NCI-H2107 treated with DMSO at 0.1 percent for 48 hours (cell line): ENCODE measurements around the gene SUN3.

Source experiments
- DNase-seq: peaks from one replicate; lab custom pipeline; 2025; ENCODE audit not compliant: unreplicated experiment; lab: John Stamatoyannopoulos, UW

Gene SUN3, protein sequence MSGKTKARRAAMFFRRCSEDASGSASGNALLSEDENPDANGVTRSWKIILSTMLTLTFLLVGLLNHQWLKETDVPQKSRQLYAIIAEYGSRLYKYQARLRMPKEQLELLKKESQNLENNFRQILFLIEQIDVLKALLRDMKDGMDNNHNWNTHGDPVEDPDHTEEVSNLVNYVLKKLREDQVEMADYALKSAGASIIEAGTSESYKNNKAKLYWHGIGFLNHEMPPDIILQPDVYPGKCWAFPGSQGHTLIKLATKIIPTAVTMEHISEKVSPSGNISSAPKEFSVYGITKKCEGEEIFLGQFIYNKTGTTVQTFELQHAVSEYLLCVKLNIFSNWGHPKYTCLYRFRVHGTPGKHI

DNA sequence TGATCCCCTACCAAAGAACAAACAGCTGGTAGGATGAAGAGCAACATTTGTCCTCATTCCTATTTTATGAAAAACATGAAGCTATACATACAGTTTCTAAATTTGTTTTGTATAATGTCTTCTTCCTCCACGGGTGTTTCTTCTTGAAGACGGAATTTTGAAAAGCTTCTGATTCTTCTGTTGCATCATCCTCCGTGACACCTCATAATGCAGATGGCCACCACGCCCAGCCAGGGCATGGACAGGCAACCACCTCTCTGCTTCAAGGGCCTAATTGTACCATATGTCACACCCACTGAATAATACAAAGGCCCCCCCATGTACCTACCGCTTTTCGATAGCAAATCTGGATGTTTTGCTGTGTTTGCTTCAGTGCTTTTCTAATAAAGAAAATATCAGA, at the start of gene SUN3:
TSS of gene SUN3 (minus strand) at position 170 of the 400 bp plus-strand sequence. CDS start at position 1, 169 bp downstream.
- DNase-seq = no peak

DNA sequence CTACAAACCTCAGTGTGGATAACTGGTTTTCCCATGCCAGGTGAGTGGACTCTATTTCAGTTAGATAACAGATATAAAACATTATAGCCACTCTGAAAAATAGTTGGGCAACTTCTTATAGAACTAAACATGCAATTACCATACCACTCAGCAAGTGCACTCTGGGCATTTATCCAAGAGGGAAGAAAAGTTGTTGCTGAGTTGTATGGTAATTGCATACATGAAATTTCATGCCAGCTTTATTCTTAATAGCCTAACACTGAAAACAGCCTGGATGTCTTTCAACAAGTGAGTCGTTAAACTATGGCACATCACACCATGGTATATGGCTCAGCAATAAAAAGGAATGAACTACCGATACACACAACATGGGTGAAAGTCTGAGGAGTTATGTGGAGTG, 49.6 kb upstream of the SUN3 start:
- peak; percentile 3 for DNase-seq

DNA sequence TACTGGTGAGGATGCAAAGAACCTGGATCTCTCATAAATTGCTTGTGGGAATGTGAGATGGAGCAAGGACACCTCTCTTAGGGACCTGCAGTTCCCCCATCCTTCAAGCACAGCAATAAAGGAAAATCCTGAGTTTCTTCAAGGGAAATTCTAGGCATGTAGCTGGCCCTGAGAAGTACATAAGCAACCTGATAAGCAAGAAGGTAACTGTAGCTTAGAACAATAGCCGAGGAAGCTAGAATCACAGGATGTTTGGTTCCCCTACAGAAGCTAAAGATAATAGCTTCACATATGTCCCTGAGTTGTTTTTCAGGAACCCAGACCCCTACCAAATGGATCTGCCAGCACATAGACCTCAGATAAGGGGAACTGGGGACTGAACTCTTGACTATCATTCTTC, 48.5 kb upstream of the SUN3 start:
- no peak for DNase-seq

DNA sequence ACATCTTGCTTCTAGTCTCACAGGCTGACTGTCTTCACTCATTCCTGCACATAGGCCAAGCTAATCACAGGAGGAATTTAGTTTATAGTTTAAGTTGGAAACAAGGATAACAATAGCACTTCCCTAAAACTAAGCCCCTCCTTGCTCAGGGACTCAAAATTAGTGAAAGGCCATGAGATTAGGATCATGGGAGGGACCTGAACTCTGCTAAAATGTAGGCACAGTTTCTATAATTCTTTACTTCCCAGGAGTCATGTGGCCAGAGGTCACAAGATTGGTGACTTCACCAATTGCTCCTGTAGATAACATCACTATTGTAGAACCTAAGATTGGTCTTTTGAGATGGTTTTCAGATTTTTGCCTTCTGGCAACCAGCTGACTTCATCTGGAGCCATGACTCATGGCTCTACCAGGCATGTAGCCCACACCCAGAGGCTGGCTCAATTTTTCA, 45.3 kb upstream of the SUN3 start:
- DNase-seq = no peak

DNA sequence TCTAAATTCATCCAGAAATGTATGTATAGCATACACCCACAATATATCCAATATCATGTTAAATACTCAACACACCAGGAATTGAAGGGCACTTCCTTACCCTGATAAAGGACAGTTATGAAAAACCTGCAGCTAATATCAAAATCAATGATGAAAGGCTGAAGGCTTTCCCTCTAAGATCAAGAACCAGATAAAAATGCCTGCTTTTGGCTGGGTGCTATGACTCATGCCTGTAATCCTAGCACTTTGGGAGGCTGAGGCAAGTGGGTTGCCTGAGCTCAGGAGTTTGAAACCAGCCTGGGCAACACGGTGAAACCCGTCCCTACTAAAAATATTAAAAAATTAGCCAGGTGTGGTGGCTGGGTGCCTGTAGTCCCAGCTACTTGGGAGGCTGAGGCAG, 38.6 kb upstream of the SUN3 start:
- no peak for DNase-seq

DNA sequence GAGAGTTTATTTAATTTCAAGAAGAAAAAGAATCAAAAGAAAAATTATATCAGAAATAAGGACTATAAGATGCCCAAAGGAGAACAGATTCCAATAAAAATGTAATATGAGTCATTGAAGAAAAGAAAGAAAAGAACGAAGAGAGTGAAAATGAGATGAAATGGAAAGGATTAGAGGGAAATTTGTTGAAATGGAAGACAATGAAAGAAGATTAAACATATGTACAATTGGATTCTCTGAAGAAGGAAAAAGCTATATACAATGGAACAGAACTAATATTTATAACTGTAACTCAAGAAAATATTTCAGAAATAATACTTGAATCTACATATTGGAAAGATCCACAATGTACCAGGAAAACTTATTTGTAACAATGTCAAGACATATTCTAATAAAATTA, 35.1 kb upstream of the SUN3 start:
- no peak for DNase-seq

DNA sequence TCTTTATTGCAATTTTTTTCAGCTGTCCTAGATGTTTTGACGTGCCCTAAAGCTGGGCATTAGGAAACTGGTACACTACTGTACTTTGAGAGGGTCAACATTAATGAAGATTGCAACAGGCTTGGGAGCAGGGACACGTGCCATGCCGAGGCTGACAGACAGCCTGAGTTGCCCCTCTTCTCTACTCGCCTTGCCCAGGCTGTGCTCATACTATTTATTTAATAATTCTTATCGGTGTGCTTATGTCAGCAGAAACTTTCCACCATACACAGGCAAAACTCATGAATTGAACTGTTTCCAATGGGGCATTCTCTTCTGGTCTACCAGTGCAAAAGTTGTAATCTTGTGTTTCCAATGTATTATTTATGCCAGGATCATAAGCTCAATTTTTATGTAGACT, 30.8 kb upstream of the SUN3 start:
- no peak for DNase-seq

DNA sequence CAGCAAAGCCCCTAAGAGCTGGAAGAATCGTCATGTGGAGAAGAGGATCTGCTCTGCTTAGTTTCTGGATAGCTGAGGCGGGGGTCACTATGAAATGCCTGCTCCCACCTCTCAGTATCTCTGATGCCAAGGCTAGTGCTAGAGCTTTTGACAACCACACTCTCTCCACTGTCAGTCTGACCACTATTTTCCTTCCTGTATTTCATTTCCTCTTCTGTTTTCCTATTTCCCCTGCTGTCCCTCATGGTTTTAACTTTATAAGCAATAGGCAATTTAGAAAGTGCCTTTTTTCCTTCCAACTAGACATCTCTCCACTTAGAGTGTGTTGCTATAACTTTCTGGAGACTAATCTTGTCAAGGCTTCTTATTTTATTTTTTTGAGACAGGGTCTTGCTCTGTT, 30.1 kb upstream of the SUN3 start:
- DNase-seq = no peak

DNA sequence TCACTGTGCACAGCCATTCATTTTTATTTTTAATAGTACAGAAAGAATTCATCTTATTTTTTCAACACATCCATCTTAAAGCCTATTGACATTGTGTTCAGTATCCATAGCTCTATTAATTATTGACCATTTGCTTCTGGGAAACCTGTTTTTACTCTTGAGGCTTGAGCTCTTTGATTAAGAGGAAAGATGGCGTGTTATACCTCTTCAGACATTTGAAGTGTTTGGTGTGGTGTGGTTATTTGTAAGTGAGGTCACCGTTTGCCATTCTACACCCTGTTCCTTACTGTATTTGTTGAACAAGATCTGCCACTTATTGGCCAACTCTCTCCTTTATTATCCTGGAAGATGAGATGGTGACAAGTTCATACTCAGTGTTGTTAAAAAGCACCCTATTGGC, 24.8 kb upstream of the SUN3 start:
- no peak for DNase-seq

DNA sequence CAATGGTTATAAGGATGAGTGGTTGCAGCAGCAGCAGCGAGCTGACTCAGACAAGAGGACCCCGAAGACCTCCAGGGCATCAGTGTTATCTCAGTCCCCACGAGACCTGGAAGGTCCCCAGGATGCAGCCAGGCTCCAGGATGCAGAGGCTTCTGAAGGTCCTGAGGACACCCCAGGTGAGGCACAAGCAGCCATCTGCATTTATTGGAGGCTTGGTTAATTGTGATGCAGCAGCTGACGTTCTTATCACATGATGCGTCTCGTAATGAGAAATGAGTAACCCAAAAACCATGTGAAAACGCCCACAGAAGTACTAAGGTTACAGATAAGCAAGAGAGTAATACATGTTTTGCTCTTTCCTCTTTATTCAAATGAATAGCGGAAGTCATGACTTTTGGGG, 23.8 kb upstream of the SUN3 start:
- DNase-seq = no peak

DNA sequence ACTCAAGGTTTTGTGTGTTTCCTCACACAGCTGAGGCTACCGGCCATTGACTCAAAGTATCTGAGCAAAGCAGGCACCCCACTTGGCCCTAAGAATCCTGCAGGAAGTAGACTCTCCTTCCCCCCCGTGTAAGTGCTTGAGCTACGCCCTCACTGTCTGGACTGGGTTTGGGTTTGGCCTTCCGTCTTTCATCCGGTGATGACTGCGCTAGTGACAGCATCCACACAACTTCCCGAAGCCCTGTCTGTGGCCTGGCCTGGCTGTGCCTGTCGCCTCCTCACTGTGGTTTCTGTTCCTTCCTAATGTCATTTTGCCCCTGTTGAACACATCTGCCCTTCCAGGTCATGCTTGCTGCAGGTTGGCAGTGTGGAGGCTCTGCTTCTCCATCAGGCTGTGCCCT, 20.9 kb upstream of the SUN3 start:
- no peak for DNase-seq

DNA sequence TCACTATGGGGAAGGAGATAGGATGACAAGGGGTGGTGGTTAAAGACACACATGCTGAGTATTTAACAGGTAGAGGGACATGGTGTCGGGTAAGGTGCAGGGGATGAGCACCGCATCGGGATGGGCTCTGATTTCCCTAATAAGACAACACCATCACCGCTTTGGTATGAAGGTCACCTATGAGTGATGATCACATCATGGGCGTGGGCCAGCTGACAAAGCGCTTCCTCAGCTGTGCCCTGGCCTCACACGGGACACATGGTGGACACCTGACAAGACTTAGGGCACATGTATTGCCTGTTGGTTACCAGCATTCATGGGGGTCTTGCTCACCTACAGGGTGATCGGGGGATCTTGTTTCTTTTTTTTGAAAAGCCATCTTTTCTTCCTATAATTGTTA, 19.2 kb upstream of the SUN3 start:
- DNase-seq = no peak

DNA sequence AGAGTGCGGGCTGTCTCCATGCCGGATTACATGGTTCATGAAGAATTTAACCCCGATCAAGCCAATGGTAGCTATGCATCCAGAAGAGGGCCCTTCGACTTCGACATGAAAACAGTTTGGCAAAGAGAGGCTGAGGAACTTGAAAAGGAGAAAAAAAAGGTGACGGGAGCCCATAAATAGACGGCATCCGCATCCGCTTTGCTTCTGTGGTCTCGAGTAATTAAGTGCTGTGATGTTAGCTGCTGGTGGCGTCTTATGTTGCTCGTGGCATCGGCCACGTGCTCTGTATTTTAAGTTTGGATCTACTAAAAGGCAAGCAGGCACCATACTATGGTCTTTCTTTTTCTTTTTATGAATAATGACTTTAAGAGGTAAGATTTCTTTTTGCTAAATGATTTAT, 17.6 kb upstream of the SUN3 start:
- DNase-seq = no peak

DNA sequence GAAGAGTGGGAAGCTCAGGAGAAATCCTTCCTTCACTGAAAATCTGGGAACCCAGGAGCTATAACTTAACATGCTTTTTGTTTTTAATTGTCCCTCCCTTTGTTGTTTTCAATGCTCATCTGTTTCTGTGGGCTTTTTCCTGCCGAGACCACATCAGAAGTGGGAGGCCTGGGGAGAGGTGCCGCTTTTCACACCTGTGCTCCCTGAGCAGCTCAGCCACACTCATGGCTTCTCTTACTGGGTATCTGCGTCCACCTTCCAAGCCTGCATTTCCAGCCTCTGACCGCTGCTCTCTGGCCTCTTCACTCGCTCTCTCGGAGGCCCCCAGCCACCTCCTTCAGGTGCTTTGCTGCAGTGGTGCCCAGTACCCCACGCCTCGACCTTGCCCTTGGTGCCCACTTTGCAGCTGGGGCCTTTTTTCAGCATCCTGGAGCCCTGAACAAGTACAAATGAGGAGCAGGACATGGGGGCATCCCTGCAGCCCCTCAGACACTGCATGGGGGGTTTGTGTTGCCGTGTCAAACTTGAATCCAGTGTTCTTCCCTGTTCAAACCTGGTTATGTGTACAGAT, 16.4 kb upstream of the SUN3 start:
- DNase-seq = no peak

DNA sequence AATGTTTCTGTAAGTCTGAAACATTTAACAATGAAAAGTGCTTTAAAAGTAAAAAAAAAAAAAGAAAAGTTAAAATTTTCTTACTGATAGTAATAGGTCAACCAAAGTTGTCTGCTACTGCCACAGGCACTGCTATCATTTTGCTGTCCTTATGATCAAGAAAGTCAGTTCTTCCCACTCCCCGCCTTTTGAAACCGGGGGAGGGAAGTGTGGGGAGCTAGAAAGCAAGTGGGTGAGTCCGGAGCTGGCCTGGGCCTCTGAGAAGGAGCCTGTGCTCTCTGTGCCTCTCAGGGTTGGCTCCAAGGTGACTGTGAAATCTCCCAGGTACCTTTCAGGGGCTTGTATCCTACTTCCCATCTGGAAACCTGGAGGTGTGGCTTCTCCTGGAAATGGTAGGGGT, 13.7 kb upstream of the SUN3 start:
- no peak for DNase-seq

DNA sequence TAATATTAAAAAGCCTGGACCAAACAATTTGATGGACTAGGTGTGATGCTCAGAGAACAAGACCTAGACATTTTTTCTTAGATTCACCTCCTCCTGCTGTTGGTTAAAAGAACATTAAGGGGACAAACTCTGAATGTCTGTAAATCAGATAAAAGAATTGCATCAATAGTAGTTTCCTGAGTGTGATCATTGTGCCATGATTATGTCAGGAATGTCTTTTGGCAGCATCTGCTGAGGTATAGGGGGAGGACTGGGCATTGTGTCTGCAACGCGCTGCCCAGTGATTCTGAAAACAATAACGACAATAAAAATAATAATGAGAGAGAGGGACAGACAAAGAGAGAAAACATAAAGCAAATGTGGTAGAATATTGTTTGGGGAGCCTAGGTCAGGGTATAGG, 13.3 kb upstream of the SUN3 start:
- no peak for DNase-seq

DNA sequence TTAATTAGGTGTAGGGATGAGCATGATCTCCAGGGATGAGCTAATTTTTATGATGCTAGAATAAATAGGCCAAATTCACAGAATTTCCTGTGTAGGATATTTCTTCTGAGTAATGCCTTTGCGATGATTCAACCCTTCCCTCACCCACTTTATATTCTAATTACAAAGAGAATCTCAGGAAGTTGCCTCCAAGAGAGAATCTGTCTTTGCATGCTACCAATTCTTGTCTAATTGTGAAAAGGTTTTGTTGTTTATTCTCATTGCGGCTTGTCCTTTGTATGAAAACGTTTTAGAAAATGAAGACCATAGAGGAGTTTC, 12.7 kb upstream of the SUN3 start:
- no peak for DNase-seq

DNA sequence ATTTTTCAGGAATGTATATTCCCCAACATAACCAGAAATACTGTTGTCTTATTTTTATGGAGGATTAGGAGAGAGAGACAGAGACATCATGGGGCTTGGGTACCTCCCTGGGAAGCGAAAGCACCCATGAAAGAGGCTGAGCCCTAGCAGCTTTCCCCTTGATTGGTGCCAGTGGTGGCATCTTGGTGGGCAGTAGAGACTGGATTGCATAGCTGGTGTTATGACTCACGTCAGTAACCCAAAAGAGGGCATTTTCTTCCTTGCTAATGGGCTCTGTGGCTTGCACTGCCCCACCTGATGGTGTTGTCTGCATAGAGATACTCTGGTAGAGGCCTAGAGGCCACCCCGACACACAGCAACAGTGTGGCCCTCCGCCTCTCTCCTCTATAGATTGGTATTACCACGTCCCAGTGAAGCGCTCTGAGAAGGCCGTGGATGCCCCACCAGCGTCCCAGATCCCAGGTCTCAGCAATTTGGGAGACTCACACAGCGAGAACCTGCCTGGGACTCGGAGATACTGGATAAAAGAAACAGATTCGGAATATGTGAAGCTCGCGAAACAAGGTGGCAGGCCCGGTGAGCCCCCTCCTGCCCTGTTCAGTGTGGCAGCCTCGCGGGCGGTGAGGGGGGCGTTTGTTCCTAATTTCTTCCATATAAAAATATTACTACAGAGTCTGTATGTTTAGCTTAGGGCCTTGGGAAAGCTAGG, 12.2 kb upstream of the SUN3 start:
- no peak for DNase-seq

DNA sequence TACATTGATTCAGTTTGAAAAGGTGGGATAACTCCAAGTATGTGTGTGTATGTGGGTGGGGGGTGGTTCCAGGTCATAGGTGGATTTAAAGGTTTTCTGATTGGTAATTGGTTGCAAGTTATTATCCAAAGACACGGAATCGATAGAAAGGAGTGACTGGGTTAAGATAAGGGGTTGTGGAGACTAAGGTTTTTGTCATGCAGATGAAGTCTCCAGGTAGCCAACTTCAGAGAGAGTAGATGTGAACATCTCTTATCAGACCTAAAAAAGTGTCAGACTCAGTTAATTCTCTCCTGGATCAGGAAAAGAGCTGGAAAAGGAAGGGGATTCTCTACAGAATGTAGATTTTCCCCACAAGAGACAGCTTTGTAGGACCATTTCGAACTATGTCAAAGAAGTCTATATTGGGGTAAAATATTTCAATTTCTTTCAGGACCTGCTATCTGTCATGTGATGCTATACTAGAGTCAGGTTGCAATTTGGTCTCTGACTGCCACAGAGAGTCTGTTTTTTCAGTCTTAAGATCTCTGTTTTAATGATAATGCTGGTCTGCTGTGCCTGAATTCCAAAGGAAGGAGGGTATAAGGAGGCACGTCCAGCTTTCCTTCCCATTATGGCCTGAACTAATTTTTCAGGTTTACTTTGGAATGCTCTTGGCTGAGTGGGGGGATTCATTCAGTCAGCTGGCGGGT, 10.1 kb upstream of the SUN3 start:
- no peak for DNase-seq

DNA sequence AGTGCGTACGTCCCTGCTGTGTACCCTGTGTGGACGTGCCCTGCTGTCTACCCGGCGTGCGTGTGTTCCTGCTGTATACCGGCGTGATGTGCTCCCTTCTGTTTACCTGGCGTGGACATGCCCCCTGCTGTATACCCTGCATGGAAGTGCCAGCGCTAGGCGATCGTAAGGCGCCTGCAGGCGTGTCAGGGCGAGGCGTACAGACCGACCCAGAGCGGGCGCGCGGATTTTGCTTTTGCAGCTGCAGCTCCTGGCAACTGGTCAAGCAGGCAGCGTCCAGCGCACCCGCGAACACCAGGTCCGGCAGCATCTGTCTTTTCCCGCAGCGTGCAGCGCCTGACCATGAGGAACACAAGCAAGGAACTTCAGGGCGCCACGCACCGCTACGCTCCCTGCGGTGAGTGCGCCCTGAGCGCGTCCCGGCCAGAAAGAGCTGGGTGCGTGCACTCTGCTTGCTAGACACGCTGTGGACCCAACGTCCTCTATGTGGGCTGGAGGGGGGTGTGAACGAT, 7.1 kb upstream of the SUN3 start:
- no peak for DNase-seq

DNA sequence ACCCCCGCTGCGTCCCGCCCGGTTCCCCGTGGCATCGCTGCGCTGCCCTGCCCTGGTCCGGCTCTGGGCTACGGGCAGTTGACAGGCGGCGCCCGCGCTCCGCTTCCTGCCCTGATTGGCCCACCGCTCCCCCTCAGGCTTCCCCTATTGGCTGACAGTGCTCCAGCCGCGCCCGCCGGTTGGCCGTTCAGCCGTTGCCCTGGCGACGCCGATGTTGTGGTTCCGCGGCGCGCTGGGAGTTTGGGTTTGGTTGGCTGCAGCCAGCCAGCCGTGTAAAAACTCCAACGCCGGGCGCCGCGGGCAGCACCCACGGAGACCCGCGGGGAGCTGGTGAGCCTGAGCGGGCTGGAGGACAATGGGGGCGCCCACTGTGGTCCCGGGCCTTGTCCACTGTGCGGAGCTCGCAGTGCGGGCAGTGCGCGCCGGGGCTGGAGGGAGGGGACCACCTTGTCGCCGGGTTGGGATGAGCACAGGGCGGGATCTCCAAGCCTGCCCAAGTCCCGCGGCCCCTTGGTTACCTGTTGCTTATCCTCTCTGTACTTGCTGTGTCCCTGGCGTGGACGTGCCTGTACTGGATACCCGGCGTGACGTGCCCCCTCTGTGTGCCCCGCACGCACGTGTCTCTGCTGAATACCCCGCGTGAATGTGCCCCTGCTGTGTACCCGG, 6.5 kb upstream of the SUN3 start, which contains the start of gene C7orf57:
TSS of gene C7orf57 (plus strand) at position 243 of the 666 bp plus-strand sequence. CDS start 766 bp downstream, outside the sequence.
- DNase-seq = no peak
